Measurements from ENCODE around the gene SLC25A1. TPM values are rescaled to one million over a fixed set of nuclear protein-coding genes. Genes with fewer than 3 reads are reported as not detected.

The SLC25A1 gene
- total RNA-seq, 4 donors from 2014 or later: 35.6 to 71.0 (median 57.8) TPM

- Histone ChIP-seq H3K27ac (no peak overlapping the region), H3K9me3 (no peaks in the 10 kb centered on the region), H3K27me3 (no peaks in the 10 kb centered on the region), H3K4me1 (no peaks in the 10 kb centered on the region), H3K4me3 (no peak overlapping the region), H3K36me3 (peaks cover 54% of the 10 kb centered on the region)
- DNase-seq (ENCODE audit: low spot score in 2 of 2): no peak
- WGBS: 83% methylated on average over 2 of the region's 5 CpGs
- TF ChIP-seq POLR2AphosphoS5 (IDR thresholded peaks at IDR 0.05) (no peak), EP300 (IDR thresholded peaks at IDR 0.05) (no peak)
These were observed 46.0 kb upstream of the SLC25A1 start for GRCh38 chr22:19224557-19224956.

GRCh38 chr22:19223617-19224016, 45.1 kb upstream of the SLC25A1 start:
- 84% methylated on average over 6 of the region's 6 CpGs for WGBS
- H3K36me3 ChIP-seq: peaks cover 49% of the 10 kb centered on the region

GRCh38 chr22:19223110-19223509, 44.6 kb upstream of the SLC25A1 start:
- Histone ChIP-seq H3K27ac (no peak overlapping the region), H3K27me3 (no peaks in the 10 kb centered on the region), H3K4me3 (no peak overlapping the region), H3K9me3 (no peaks in the 10 kb centered on the region), H3K36me3 (peaks cover 49% of the 10 kb centered on the region), H3K4me1 (no peaks in the 10 kb centered on the region)
- peak in 1 of 2 donors; percentile 37 for DNase-seq (ENCODE audit: low spot score in 2 of 2)
- TF ChIP-seq CTCF (IDR thresholded peaks at IDR 0.05) (no peak), POLR2A (IDR thresholded peaks at IDR 0.05) (no peak), POLR2AphosphoS5 (IDR thresholded peaks at IDR 0.05) (no peak), EP300 (IDR thresholded peaks at IDR 0.05) (no peak)
- 87% methylated on average over 9 of the region's 9 CpGs for whole genome bisulfite sequencing

More at GRCh38 chr22:19223617-19224016, 45.1 kb upstream of the SLC25A1 start:
- H3K4me1 ChIP-seq: no peaks in the 10 kb centered on the region
- H3K27me3 ChIP-seq: no peaks in the 10 kb centered on the region
- H3K4me3 ChIP-seq: no peak overlapping the region
- DNase-seq (ENCODE audit: low spot score in 2 of 2): peak in 1 of 2 donors; percentile 65
- H3K27ac ChIP-seq: no peak overlapping the region
- no peaks in the 10 kb centered on the region for H3K9me3 ChIP-seq
- no peak for TF ChIP-seq CTCF (IDR thresholded peaks at IDR 0.05)
- TF ChIP-seq POLR2A (IDR thresholded peaks at IDR 0.05): no peak
- TF ChIP-seq EP300 (IDR thresholded peaks at IDR 0.05): no peak
- no peak for TF ChIP-seq POLR2AphosphoS5 (IDR thresholded peaks at IDR 0.05)

GRCh38 chr22:19222242-19223005, 43.9 kb upstream of the SLC25A1 start:
- no peaks in the 10 kb centered on the region for H3K27me3 ChIP-seq
- no peaks in the 10 kb centered on the region for H3K4me1 ChIP-seq
- no peaks in the 10 kb centered on the region for H3K9me3 ChIP-seq
- no peak for DNase-seq (ENCODE audit: low spot score in 2 of 2)
- TF ChIP-seq POLR2A (IDR thresholded peaks at IDR 0.05) (no peak), EP300 (IDR thresholded peaks at IDR 0.05) (no peak), POLR2AphosphoS5 (IDR thresholded peaks at IDR 0.05) (no peak), CTCF (IDR thresholded peaks at IDR 0.05) (no peak)
- no peak overlapping the region for H3K27ac ChIP-seq
- WGBS: 93% methylated on average over 11 of the region's 11 CpGs
- peaks cover 49% of the 10 kb centered on the region for H3K36me3 ChIP-seq
- no peak overlapping the region for H3K4me3 ChIP-seq

GRCh38 chr22:19220867-19221266, 42.3 kb upstream of the SLC25A1 start:
- no peak overlapping the region for H3K4me3 ChIP-seq
- peaks cover 45% of the 10 kb centered on the region for H3K36me3 ChIP-seq
- H3K4me1 ChIP-seq: no peaks in the 10 kb centered on the region
- DNase-seq (ENCODE audit: low spot score in 2 of 2): no peak
- H3K9me3 ChIP-seq: no peaks in the 10 kb centered on the region
- TF ChIP-seq POLR2AphosphoS5 (IDR thresholded peaks at IDR 0.05) (no peak), CTCF (IDR thresholded peaks at IDR 0.05) (no peak)
- 85% methylated on average over 3 of the region's 3 CpGs for WGBS
- no peak overlapping the region for H3K27ac ChIP-seq
- no peaks in the 10 kb centered on the region for H3K27me3 ChIP-seq

Measured in suprapubic skin (tissue), 4 donors.